Retina (tissue), 1 donor: ENCODE measurements around the gene ZDHHC1.

Source experiments
- DNase-seq: peaks from one replicate; pipeline ENCODE4 v3.0.0-alpha.2; 2016

Gene ZDHHC1

DNA sequence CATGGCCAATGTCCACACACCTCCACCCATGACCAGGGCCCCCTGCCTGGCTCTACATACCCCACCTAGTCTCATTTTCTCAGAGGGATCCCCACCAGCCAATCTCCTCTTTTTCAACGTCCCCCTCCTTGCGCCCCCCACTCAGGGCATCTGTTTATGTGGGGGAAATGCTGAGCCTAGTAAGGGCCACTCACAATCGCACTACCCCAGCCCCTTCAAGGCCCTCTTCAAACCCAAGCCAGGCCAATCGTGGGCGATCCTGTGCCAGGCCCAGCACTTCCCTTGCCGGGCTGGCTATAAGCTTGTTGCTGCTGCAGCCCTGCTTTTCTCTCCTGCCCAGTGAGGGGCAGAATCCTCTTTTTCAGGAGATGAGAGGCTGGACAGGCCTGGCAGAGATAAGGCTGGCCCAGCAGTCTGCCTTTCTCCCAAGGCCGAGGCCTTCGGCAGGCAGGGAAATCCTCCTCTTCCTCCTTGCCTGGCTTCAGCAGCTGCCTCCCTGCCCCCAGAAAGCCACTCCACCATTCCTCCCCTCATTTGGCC lies 30.8 kb upstream of the ZDHHC1 start:
- no peak for DNase-seq

GRCh38 chr16:67445913-67446907 lies 29.9 kb upstream of the ZDHHC1 start:
- DNase-seq, result no peak

- DNase-seq, result no peak
Observed at GRCh38 chr16:67445441-67445912, 29.2 kb upstream of the ZDHHC1 start.

GRCh38 chr16:67445126-67445426 lies 28.8 kb upstream of the ZDHHC1 start:
- DNase-seq, result no peak

GRCh38 chr16:67444259-67445125 lies 28.2 kb upstream of the ZDHHC1 start:
- DNase-seq, result peak; percentile 28

DNA sequence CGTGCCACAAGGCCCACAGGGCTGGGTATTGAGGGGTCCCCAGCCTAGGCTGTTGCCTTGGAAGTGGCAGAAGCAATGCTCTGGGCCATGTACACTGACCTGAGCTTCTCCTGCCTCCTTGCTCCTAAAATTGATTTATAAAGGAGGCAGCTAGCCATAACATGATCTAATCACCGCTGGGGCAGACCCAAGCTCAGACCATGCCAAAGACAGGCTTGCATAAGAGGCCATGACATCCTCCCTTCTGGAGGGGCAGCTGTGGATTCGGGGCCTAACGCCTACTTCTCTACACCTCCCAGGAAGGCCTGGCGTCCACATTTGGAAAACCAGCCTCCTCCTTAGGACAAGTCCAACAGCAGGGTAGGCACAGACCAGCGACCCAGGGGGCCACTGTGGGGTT lies 27.0 kb upstream of the ZDHHC1 start:
- no peak for DNase-seq

- no peak for DNase-seq
Observed at GRCh38 chr16:67442581-67443255, 26.4 kb upstream of the ZDHHC1 start.

DNA sequence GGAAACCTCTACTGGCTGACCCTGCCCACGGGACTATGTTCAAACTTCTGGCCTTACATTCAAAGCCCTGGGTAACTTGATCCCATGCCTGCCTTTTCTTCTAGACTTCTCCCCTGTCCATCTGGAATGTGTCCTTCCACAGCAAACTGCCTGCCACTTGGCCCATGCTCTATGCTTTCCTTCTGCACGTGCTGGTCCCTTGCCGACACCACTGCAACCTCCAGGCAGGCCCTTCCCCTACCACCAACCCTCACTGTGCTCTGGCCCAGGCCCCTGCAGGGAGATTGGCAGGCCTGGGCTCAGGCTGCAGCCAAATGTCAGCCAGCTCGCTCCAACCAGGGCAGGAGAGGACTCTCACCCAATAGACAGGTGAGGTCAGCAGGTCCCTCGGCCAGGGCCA lies 25.6 kb upstream of the ZDHHC1 start:
- DNase-seq, result no peak

- DNase-seq, result no peak
Observed at GRCh38 chr16:67441271-67441753, 25.0 kb upstream of the ZDHHC1 start.

GRCh38 chr16:67438824-67439393 lies 22.6 kb upstream of the ZDHHC1 start:
- DNase-seq, result no peak

DNA sequence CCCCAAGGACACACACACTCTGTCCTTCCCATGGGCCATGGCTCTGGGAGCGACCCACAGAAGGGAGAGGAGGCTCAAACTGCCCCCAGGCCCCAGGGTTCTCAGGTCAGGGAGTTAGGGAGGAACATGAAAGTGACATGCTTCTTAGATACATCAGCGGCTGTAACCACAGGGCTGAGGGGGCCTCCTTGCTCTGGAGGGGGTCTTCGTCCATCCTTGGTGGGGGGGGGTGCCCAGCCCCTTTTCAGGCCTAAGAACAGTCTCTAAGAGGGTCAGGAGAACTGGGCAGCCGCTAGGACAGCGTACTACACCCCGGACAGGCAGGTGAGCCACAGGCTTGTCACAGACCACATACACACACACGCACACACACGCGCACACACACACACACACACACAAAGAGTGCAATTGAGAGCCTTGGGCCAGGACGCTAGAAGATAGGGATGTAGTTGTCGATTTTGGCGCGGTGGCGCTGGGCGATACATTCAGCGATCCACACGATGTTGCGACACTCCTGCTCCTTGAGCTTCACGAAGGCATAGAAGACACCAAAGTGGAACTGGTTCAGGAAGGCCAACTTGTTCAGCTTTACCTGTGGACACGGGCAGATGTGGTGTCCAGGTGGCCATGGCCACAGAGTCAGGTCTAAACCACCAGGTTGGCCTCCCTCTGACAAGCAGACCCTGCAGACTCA lies 22.0 kb upstream of the ZDHHC1 start:
- no peak for DNase-seq

DNA sequence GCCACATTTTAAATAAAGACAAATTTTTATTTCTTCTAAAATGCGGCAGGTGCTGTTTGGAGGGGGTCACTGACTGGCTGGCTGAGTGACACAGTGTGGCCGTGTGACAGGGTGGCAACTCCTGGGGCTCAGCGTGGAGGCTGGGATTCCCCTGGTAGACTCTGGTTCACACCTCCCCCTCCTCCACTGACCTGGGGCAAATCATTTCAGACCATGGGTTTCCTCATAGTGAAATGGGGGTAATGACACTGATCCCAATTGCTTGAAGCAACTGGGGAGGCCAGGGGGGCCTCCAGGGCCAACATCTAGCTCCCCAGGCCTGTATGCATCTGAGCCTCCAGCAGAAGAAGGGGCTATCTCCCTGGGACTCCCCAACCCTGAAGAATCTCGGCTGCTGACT lies 21.2 kb upstream of the ZDHHC1 start:
- no peak for DNase-seq

- DNase-seq, result no peak
Observed at GRCh38 chr16:67436640-67437193, 20.4 kb upstream of the ZDHHC1 start.

GRCh38 chr16:67435758-67436164 lies 19.5 kb upstream of the ZDHHC1 start:
- no peak for DNase-seq

- DNase-seq, result no peak
Observed at GRCh38 chr16:67433131-67433719, 16.9 kb upstream of the ZDHHC1 start.

- DNase-seq, result no peak
Observed at GRCh38 chr16:67432506-67432890, 16.2 kb upstream of the ZDHHC1 start.

GRCh38 chr16:67431775-67432505 lies 15.7 kb upstream of the ZDHHC1 start:
- DNase-seq, result no peak

- DNase-seq, result peak; percentile 65
Observed at GRCh38 chr16:67430977-67431774, 14.9 kb upstream of the ZDHHC1 start, which contains the start of gene HSD11B2. TSS of gene HSD11B2 (plus strand) at chr16:67431121. CDS start at chr16:67431249, 128 bp downstream.

DNA sequence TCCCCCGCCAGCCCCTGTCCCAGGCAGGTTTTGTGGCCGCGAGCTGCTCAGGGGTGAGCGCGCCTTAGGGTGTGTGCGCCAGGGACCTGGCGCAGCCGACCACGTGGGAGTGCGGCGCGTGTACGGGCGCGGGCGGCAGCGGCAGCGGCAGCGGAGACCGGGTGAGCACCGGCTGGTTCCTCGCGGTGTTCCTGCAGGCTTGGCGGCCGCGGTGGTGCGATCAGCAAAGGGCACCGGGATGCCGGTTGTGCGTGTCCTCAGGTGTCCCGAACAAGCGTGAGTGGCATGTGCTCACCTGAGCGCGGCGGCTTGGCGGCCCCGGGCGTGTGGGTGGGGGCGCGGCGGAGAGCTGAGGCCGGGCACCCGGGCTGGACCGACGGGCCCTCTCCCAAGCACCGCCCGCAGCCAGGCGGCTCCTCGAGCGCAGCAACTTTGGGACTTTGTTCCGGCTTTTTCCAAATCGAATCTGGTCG lies 14.3 kb upstream of the ZDHHC1 start:
- DNase-seq, result peak; percentile 63
